22Rv1 (cell line): Measurements from ENCODE around the gene DEPDC5.

Source experiments
- H3K27ac ChIP-seq: fragments of 450-650 bp; 2 replicates; pipeline ENCODE4 v1.5.1; 2017
- ZFX ChIP-seq: fragments of 450-650 bp; IDR thresholded peaks from 2 replicates; pipeline ENCODE4 v1.6.1; 2017; ENCODE audit warnings: antibody characterized with exemption, borderline replicate concordance
- TF ChIP-seq, protein P1 (sequence below): fragments of 450-650 bp; IDR thresholded peaks from 2 replicates; pipeline ENCODE4 v1.5.1; 2017; ENCODE audit warnings: mild to moderate bottlenecking

The DEPDC5 gene

DNA sequence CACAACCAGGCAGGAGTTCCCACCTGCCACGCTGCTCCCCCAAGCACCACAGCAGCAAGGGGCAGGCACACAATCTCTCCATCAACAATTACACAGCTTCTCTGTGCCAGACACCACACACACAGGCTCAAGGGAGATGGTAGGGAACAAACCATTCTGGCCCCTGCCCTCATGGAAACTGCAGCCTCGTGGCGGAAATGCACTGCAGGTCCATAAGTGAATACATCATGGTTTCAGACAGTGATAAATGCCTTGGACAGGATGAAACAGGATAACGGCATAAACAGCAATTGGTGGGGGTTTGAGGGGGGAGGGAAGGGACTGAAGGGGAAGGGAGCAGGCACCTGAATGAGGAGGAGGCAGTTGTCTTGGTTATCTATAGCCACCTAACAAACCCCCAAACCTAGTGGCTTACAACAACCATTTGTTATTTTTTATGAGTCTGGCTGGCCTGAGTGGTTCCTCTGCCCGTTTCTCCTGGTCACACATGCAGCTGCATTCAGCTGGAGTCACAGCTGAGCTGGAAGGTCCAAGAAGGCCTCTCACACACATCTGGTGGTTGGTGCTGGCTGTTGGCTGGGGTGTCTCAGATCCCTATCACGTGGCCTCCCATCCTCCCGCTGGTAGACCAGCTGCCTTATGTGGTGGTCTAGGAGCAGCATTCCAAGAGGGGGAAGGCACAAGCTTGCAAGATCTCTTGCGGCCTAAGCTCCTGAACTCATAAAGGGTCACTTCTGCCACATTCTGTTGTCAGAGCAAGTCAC, 175.5 kb downstream of the DEPDC5 start:
- H3K27ac ChIP-seq = no peak overlapping the region
- no peak for TF ChIP-seq ZFX
- TF ChIP-seq, protein P1, sequence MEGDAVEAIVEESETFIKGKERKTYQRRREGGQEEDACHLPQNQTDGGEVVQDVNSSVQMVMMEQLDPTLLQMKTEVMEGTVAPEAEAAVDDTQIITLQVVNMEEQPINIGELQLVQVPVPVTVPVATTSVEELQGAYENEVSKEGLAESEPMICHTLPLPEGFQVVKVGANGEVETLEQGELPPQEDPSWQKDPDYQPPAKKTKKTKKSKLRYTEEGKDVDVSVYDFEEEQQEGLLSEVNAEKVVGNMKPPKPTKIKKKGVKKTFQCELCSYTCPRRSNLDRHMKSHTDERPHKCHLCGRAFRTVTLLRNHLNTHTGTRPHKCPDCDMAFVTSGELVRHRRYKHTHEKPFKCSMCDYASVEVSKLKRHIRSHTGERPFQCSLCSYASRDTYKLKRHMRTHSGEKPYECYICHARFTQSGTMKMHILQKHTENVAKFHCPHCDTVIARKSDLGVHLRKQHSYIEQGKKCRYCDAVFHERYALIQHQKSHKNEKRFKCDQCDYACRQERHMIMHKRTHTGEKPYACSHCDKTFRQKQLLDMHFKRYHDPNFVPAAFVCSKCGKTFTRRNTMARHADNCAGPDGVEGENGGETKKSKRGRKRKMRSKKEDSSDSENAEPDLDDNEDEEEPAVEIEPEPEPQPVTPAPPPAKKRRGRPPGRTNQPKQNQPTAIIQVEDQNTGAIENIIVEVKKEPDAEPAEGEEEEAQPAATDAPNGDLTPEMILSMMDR = no peak

DNA sequence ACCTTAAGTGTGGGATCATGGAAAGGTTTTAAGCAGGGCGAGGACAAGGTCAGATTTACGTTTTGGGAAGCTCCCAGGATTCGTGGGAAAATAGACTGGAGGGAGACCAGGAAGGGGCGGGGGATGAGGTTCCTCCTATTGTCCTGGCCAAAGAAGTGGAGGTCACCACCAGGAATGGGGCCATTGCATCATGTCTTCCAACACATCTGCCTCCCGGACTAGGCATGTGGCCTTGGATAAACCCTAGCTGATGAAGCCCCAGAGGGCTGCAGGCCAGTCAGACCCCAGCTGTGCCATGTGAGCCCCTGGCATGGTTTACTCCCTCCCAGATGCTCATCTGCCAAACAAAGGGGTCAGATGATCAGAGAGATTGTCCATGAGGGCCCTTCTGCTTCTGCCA, 179.0 kb downstream of the DEPDC5 start:
- no peak for TF ChIP-seq ZFX
- TF ChIP-seq, protein P1 = no peak
- no peak overlapping the region for H3K27ac ChIP-seq

DNA sequence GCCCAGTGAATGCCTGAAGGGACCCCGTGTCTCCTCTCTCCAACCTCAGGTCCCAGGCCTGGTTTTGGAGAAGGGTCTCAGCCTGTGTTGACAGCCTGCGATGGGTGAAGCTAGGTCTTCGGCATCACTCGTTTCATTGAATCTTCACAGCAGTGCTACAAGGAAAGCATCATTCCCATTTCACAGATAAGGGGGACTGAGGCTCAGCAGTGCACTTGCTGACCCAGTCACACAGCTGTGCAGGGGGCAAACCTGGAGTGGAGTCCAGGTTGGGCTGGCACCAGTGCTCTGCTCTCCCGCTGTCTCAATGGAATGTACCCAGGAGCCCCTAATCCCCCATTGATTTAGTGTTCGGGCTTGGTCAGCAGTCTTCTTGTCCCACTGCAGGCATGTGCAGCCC, 179.6 kb downstream of the DEPDC5 start:
- no peak overlapping the region for H3K27ac ChIP-seq
- no peak for TF ChIP-seq ZFX
- TF ChIP-seq, protein P1 = no peak

DNA sequence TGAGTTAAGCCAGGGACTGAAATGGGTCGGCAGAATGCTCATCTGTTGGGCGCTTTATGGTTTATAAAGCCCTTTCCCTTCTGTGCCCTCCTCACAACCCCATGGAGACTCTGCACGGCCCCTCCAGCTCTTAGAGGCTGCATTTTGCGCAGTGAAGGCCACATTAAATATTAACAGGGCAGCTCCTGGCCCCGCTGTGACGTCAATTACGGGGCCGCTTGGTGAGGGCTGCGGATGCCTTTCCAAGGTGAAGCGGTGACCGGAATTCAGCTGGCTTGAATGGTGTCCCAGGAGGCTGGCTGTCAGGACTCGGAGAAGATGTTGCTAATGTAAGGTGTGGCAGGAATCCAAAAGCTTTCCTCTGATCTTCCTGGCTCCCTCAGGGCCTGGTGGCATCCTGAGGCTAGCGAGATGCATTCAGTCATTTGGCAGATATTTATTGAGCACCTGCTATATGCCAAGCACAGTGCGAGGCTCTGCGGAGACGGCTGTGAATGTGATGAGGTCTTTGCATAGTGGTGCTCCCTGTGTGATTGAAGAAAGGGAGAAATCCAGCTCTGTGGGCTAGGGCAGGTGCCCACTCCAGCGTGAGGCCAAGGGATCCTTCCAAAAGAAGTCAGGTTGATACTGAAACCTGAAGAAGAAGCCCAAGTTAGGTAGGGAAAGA, 180.1 kb downstream of the DEPDC5 start:
- H3K27ac ChIP-seq = no peak overlapping the region
- no peak for TF ChIP-seq ZFX
- TF ChIP-seq, protein P1 = no peak

DNA sequence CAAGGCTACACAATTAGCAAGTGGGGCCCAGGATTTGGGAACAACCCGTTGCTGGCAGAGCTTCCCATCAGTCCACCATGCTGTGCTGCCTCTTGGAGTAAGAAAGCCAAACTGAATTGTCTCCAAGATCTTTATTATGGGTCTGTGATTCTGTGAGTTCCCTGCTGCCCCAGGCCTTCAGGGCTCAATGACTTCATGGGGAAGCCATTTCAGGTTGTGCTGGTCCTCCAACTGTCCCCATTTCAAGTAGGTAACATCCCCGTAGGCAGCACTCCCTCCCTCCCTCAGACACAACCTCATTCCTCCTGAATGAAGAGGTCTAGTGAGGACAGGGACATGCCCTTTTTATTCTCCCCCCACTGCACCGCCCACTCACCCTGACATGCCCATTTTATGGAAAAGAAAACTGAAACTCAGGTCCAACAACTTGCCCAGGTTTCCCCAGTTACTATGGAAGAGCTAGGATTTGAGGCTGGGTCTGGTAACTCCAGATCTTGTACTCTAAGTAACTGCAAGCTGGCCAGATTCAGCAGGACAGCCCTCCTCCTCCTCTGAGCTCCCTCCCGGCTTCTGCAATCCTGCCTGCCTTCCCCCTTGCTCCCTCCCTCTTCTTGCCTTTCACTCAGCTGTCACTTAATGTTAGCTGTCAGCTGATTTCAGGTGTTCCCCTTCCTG, 182.3 kb downstream of the DEPDC5 start:
- no peak overlapping the region for H3K27ac ChIP-seq
- TF ChIP-seq ZFX = no peak
- TF ChIP-seq, protein P1 = no peak

DNA sequence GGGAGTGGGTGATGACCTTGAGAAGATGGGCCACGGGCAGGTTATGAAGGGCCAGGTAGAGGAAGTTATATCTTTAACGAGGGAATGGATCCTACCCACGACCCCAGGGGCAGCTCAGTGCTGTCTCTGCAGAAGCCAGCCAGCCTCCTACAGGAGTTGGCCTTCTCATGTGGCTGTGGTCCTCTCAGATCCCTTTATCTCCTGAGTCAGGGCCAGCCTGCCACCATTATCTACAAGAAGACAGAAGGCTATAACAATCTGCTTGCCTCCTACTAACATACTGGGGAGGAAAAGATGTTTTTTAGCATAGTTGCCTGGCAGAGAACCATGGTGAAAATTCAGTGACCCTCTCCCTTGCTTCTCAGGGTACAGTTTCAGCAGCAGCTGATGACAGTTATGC, 183.5 kb downstream of the DEPDC5 start:
- H3K27ac ChIP-seq = no peak overlapping the region
- TF ChIP-seq ZFX = no peak
- TF ChIP-seq, protein P1 = no peak

DNA sequence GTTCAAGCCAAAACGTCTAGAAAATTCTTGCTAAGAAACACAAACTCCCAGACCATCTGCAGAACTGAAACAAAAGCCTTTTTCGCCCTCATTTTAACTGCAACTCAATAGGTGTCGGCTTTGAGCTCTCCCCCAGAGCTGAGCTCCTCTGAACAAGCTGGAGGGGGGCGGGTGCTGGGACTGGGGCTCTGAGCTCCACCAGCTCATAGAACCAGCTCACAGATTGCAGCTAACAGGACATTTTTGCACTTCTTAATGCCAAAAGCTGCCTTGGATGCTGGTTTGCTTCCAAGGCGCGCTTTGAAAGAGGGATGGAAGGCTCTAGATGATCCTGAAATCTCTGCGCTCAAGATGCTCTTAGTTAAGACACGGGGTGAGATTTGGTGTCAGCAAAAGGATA, 184.5 kb downstream of the DEPDC5 start:
- no peak for TF ChIP-seq ZFX
- TF ChIP-seq, protein P1 = no peak
- no peak overlapping the region for H3K27ac ChIP-seq
